Thyroid gland (tissue), 4 donors: ENCODE results near the gene KRTAP2-2. TPM values are rescaled to one million over a fixed set of nuclear protein-coding genes. Genes with fewer than 3 reads are reported as not detected.
"Not testable (repeated sequence)": the region's sequence is repeated elsewhere in the genome, so short reads cannot be mapped to it uniquely, and the experiment has no call there.

ENCODE experiments used
- DNase-seq, 2 donors: peaks; one replicate each; pipeline ENCODE4 v3.0.0-alpha.2; 2019
- H3K27ac ChIP-seq, 3 donors: fragments of 200-600 bp; sonication (generic); 1 replicate in 2 of 3; 2 replicates in 1 of 3; pipeline ENCODE4 v1.5.1; 2016 to 2019; ENCODE audit warnings: mild to moderate bottlenecking in 1 of 3, moderate library complexity in 1 of 3
- H3K27me3 ChIP-seq: fragments of 200-600 bp; sonication (generic); one replicate; pipeline ENCODE4 v1.5.1; 2019
- H3K36me3 ChIP-seq, 2 donors: fragments of 200-600 bp; sonication (generic); one replicate each; pipeline ENCODE4 v1.5.1; 2016 to 2019
- H3K4me1 ChIP-seq, 2 donors: fragments of 200-600 bp; sonication (generic); one replicate each; pipeline ENCODE4 v1.5.1; 2017 to 2019
- H3K4me3 ChIP-seq, 3 donors: fragments of 200-600 bp; sonication (generic); replicated peaks in 1 of 3; 1 replicate in 2 of 3; 2 replicates in 1 of 3; pipeline ENCODE4 v1.5.1; 2016; ENCODE audit warnings: mild to moderate bottlenecking in 1 of 3
- H3K9me3 ChIP-seq: fragments of 200-600 bp; sonication (generic); one replicate; pipeline ENCODE4 v1.5.1; 2017
- CTCF ChIP-seq, 6 experiments: fragments of 200-600 bp in 3 of 6; fragments of 450-650 bp in 3 of 6; sonication (generic) in 3 of 6; IDR thresholded peaks; one replicate each; pipeline ENCODE4 v1.5.1; 2016 to 2019; ENCODE audit warnings: antibody characterized with exemption in 6 of 6, mild to moderate bottlenecking in 2 of 6, inconsistent platforms in 1 of 6, moderate library complexity in 1 of 6
- POLR2A ChIP-seq, 2 donors: fragments of 450-650 bp; IDR thresholded peaks; one replicate each; pipeline ENCODE4 v1.6.1; 2017; ENCODE audit warnings: antibody characterized with exemption in 2 of 2, mild to moderate bottlenecking in 2 of 2, moderate library complexity in 1 of 2
- WGBS, 2 donors: methylation state at CpG; one replicate each; pipeline ENCODE4 v1.1.5; 2017; 5-methylcytosine and 5-hydroxymethylcytosine counted together
- intact Hi-C: fragments of 100-400 bp; cut with DNase I; formaldehyde crosslinking; loops from one replicate; pipeline ENCODE4 v1.15.1; 2023
- total RNA-seq, 4 donors: library from RNA; depleted of rRNA; stranded (reverse); fragments of >200 nt; gene quantifications; one replicate each; pipeline ENCODE4 v1.2.3, GENCODE V29; 2016

KRTAP2-2 gene
- total RNA-seq, 4 donors from 2014 or later = not detected

- no peak overlapping the region for H3K27ac ChIP-seq
- TF ChIP-seq POLR2A (IDR thresholded peaks at IDR 0.05) = no peak
- no peak overlapping the region for H3K4me3 ChIP-seq
- H3K9me3 ChIP-seq = no peaks in the 10 kb centered on the region
- no peak for DNase-seq
- no peaks in the 10 kb centered on the region for H3K36me3 ChIP-seq
- intact Hi-C loops = no loop called here
- no peaks in the 10 kb centered on the region for H3K4me1 ChIP-seq
- no peaks in the 10 kb centered on the region for H3K27me3 ChIP-seq
Measured at GRCh38 chr17:41052566-41052965, 2.5 kb downstream of the KRTAP2-2 start.

GRCh38 chr17:41049110-41049509 lies 5.9 kb downstream of the KRTAP2-2 start:
- Histone ChIP-seq H3K4me1 (no peaks in the 10 kb centered on the region), H3K36me3 (no peaks in the 10 kb centered on the region), H3K27me3 (no peaks in the 10 kb centered on the region), H3K9me3 (no peaks in the 10 kb centered on the region), H3K4me3 (no peak overlapping the region), H3K27ac (no peak overlapping the region)
- 16 to 22% methylated on average over 2 of the region's 2 CpGs for WGBS, 2 donors
- intact Hi-C loops = no loop called here
- TF ChIP-seq CTCF (IDR thresholded peaks at IDR 0.05) (no peak), POLR2A (IDR thresholded peaks at IDR 0.05) (no peak)
- DNase-seq = no peak

GRCh38 chr17:41048441-41048840 lies 6.6 kb downstream of the KRTAP2-2 start:
- H3K4me1 ChIP-seq = no peaks in the 10 kb centered on the region
- 65 to 66% methylated on average over 7 of the region's 7 CpGs for WGBS, 2 donors
- no peak for DNase-seq
- H3K36me3 ChIP-seq = no peaks in the 10 kb centered on the region
- no peaks in the 10 kb centered on the region for H3K9me3 ChIP-seq
- intact Hi-C loops = no loop called here
- no peak overlapping the region for H3K4me3 ChIP-seq
- TF ChIP-seq POLR2A (IDR thresholded peaks at IDR 0.05) (no peak), CTCF (IDR thresholded peaks at IDR 0.05) (no peak)
- H3K27ac ChIP-seq = no peak overlapping the region
- H3K27me3 ChIP-seq = no peaks in the 10 kb centered on the region

- H3K4me1 ChIP-seq, H3K27ac ChIP-seq, H3K27me3 ChIP-seq, DNase-seq, H3K4me3 ChIP-seq, H3K36me3 ChIP-seq, H3K9me3 ChIP-seq, intact Hi-C loops: not testable (repeated sequence)
- 36 to 44% methylated on average over 8 of the region's 33 CpGs for WGBS, 2 donors
Measured at GRCh38 chr17:41046735-41047465, 8.1 kb downstream of the KRTAP2-2 start, which contains the start of gene KRTAP2-1. KRTAP2-1 (minus strand) TSS chr17:41047316; CDS start chr17:41047267, 49 bp downstream.

GRCh38 chr17:41042953-41043352 lies 12.1 kb downstream of the KRTAP2-2 start:
- no peak for DNase-seq
- intact Hi-C loops = no loop called here
- Histone ChIP-seq H3K4me1 (no peaks in the 10 kb centered on the region), H3K27ac (no peak overlapping the region), H3K36me3 (no peaks in the 10 kb centered on the region), H3K9me3 (no peaks in the 10 kb centered on the region), H3K27me3 (no peaks in the 10 kb centered on the region), H3K4me3 (no peak overlapping the region)
- WGBS, 2 donors = 77 to 83% methylated on average over 1 of the region's 1 CpG
- TF ChIP-seq POLR2A (IDR thresholded peaks at IDR 0.05) = no peak
- no peak for TF ChIP-seq CTCF (IDR thresholded peaks at IDR 0.05)

GRCh38 chr17:41040783-41041571 lies 14.1 kb downstream of the KRTAP2-2 start, which contains the start of gene KRTAP1-1:
KRTAP1-1 (minus strand) TSS chr17:41041450; CDS start chr17:41041397, 53 bp downstream.
- H3K9me3 ChIP-seq, H3K27me3 ChIP-seq, H3K27ac ChIP-seq, H3K4me1 ChIP-seq, DNase-seq, intact Hi-C loops, H3K36me3 ChIP-seq, H3K4me3 ChIP-seq: not testable (repeated sequence)
- WGBS, 2 donors = 77 to 84% methylated on average over 3 to 12 of the region's 14 CpGs
